Activated CD4-positive, alpha-beta T cell treated with anti-CD3 and anti-CD28 coated beads, Interleukin-2, amount 50 U/mL, for 16 hours (primary cell): ENCODE data around the gene UGT1A1.

ENCODE experiments used
- DNase-seq: peaks from one replicate; pipeline ENCODE4 v3.0.0-alpha.2; 2020

UGT1A1 gene

GRCh38 chr2:233758849-233759248 is 1.2 kb upstream of the UGT1A1 start:
- DNase-seq = no peak

GRCh38 chr2:233761040-233761769 is 1.1 kb downstream of the UGT1A1 start:
- no peak for DNase-seq

GRCh38 chr2:233764264-233764663 is 4.2 kb downstream of the UGT1A1 start:
- no peak for DNase-seq

DNA sequence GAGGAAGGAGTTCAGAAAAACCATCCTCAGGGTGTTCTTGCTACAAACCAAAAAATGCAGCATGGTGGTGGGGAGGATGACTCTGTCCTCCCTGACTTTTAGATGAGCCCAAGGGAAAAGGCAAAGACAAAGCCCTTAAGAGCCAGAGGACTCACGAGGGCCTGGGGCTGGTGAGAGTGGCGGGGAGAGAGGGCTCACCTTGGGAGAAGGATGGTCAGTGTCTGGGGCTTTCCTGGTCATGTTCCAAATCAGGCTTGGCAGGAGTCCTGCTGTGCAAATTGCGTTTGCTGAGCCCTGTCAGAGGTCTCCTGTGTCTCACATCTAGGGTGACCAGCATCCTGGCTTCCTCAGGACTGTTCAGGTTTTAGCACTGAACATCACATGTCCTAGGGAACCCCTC is 4.7 kb downstream of the UGT1A1 start:
- no peak for DNase-seq

DNA sequence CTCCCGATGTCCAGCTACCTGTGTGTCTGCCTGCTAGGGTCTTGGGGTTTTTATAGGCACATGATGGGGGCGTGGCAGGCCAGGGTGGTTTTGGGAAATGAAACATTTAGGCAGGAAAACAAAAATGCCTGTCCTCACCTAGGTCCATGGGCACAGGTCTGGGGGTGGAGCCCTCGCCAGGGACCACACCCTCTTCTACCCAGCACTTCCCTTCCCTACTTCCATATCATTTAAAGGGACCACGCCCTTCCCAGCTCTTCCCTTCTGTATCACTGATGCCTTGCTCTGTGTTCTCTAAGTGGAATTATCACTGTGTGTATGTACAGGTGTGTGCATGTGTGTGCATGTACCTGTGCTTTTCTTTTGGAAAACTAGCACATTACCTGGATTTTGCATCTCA is 6.3 kb downstream of the UGT1A1 start:
- no peak for DNase-seq

DNA sequence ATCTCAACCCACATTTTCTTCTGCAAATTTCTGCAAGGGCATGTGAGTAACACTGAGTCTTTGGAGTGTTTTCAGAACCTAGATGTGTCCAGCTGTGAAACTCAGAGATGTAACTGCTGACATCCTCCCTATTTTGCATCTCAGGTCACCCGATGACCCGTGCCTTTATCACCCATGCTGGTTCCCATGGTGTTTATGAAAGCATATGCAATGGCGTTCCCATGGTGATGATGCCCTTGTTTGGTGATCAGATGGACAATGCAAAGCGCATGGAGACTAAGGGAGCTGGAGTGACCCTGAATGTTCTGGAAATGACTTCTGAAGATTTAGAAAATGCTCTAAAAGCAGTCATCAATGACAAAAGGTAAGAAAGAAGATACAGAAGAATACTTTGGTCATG is 8.0 kb downstream of the UGT1A1 start:
- DNase-seq = no peak

DNA sequence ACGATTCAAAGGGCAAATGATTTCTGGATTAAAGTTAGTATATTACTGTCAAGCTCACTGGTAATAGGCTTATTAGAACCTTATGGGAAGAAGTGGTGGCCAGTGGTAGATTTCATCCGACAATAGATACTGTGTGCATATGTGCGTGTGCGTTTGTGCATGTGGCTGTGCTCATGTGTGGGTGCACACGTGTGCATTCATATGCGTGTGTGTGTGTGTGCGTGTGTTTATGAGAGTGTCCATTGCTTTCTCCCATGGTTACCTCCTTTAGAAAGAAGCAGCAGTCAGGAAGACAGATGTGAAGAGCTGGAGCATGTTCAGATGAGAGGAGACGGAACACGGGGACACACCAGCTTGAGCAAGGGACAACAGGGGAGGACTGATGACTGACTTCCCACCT is 9.2 kb downstream of the UGT1A1 start:
- DNase-seq = no peak

GRCh38 chr2:233772153-233772552 is 12.1 kb downstream of the UGT1A1 start:
- no peak for DNase-seq

DNA sequence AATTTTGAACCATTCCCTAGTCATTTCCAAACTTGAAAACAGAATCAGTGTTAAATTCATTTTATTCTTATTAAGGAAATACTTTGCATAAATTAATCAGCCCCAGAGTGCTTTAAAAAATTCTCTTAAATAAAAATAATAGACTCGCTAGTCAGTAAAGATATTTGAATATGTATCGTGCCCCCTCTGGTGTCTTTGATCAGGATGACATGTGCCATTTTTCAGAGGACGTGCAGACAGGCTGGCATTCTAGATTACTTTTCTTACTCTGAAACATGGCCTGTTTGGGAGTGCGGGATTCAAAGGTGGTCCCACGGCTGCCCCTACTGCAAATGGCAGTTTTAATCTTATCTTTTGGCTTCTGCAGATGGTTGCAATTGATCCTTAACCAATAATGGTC is 12.5 kb downstream of the UGT1A1 start:
- DNase-seq = no peak

DNA sequence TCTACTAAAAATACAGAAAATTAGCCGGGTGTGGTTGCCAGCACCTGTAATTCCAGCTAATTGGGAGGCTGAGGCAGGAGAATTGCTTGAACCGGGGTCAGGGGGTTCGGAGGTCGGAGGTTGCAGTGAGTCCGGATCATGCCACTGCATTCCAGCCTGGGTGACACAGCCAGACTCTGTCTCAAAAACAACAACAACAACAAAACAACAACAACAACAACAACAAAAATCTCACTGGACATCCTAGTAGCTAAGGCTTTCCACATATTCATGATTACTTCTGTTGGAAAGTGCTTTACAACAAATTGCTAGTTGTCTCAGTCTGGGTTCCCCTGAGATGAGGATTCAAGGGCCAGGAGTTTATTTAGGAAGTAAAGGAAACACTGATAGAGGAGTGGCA is 13.8 kb downstream of the UGT1A1 start:
- no peak for DNase-seq

- DNase-seq = no peak
Observed at GRCh38 chr2:233775414-233775813, 15.3 kb downstream of the UGT1A1 start.

- DNase-seq = no peak
Observed at GRCh38 chr2:233778030-233778429, 18.0 kb downstream of the UGT1A1 start, which contains the start of gene MROH2A. MROH2A (plus strand) TSS chr2:233778330; CDS start chr2:233779359, 1,029 bp downstream.

- DNase-seq = no peak
Observed at GRCh38 chr2:233779722-233780121, 19.7 kb downstream of the UGT1A1 start.

- DNase-seq = no peak
Observed at GRCh38 chr2:233780771-233781170, 20.7 kb downstream of the UGT1A1 start.

- no peak for DNase-seq
Observed at GRCh38 chr2:233789554-233789953, 29.5 kb downstream of the UGT1A1 start.

DNA sequence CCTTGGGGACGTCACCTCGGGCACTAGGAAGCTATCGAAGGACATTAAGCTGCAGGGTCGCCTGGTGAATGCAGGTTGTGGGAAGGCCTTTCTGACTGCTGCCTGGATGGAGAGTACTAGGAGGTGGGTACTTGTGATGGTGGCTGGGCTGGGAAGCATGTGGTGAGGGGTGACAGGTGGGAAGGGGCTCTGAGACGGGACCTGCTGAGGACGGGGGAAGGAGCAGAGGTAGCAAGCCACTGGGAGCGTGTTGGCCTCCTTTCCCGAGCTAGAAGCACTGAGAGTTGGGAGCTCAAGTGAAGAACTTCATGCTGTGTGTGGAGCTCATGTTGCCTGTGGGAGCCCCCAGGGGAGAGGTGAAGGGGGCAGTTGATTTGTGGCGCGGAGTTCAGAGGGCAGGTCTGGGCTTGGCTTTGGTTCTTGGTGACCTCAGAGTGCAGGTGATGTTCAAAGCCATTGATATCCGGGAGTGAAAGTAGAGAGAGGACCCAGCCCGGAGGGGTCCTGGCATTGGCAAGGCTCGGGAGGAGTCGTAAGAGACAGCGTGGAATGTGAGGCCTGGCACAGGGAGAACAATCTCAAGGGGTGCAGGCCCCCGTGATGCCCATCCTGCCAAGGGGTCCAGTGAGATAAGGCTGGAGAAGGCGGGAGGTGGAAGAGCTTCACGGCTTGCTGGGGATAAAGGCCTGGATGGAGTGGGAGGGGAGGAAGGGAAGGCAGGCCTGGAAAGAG is 31.2 kb downstream of the UGT1A1 start:
- DNase-seq = no peak

DNA sequence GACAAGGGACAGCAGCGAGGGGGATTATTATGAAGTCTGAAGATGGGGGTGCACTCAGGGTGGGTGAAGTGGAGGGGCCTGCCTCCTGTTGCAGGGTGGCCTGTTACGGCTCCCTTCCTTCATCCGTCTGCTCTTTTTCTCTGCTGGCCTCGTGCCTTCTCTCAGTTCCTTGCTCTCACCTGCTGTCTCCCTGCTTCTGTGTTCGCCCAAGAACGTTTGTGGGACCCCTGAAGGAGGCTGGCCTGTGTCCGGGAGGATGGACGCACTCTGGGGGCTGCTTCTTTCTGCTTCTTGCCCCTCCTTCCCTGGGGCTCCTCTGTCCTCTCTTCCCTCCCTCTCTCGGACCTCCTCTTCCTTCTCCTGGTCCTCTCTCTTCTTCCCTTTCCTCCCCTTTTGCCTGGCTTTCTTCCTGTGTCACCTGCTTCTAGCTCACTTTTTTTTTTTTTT is 31.8 kb downstream of the UGT1A1 start:
- DNase-seq = no peak

DNA sequence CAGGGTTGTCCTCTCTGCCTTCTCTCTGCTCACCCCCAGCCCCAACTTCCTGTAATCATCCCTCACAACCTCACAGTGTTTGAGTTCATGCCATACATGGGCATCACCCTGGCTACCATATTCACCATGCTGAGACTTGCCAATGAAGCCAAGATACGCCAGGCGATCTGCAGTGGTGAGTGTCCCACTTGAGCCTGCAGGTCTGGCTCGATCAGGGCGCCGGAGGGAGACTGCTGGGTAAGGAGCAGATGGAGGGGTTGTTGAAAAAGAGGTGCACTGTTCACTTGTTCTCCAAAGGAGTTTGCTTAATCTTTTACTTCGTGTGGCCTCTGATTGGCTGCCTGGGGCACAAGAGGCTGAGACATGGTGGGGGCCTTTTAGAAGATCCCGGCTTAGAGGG is 32.6 kb downstream of the UGT1A1 start:
- DNase-seq = no peak

DNA sequence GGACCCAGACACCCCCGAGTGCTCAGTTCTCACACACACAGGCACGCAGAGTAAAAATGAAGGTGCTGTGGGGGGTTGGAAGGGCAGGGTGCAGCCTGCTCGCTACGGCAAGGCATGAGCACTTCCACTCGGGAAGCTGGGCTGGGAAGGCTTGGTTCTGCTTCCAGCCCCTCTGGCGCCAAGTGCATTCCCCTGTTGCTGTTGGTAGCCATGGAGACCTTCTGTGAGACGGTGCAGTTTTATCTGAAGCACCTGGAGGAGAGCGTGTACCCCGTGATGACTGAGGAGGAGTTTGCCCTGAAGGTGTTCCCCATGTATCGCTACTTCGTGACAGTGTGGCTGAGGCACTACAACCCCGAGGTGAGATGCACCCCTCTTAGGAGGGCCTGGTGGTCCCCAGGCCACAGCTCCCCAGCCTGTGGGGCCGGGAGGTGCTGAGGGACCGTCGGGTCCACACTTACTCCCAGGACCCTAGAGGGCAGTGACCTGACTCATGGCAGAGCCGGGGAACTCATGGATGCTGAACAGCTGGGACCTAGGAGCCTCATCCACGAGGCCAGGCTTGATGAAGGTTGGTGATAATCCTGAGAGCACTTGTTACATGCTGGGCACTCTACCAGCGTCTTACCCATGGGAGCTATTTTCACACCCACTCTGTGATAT is 33.5 kb downstream of the UGT1A1 start:
- DNase-seq = no peak

GRCh38 chr2:233794128-233794658 is 34.1 kb downstream of the UGT1A1 start:
- no peak for DNase-seq

GRCh38 chr2:233795735-233796171 is 35.7 kb downstream of the UGT1A1 start:
- DNase-seq = no peak

DNA sequence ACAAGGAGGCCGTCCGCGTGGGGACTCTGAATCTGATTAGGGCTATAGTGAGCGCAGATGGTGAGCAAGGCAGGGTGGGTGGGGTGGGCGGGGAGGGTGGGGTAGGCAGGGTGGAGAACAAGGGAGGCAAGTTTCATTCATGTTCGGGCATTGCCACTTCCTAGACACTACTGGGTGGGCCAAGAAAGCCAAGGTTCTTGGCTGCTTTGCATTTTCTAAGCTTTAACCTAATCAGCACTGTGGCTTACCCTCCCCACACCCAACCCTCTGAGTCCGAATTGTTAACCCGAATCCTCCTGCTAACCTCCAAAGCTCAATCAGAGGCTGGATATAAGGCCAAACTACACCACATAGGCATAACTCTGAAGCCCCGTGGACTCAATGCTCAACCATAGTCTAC is 36.2 kb downstream of the UGT1A1 start:
- DNase-seq = no peak

DNA sequence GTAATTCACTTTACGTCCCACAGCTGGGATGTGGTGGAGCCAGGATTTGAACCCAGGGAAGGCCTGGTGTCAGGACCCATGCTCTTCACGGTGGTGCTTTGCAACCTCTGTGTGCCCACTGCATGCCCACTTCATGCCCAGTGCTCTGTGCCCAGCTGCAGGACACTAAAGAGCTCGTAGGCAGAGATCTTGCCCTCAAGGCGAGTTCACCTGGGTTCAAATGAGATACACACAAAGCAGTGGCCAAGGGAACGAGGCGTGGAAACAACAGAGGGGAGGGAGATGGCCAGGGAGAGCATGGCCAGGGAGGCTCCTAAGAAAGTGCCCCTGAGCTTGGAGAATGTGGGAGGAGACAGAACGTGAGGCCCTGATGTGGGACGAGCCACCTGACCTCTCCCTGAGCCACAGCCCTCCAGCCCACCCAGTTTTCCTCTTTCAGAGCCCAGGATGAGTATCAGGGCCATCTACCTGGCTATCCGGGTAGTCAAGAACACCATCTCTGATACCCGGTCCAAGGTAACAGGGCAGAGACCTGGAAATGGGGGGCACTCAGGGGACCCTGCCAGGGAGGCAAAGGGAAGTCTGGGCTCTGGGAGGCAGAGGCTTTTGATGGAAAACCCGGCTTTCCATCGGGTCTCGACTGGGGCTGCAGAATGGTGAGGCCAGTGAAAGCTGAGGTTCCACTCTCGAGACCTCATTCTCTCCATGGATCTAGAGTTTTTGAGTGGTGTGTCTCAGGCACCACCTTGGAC is 38.4 kb downstream of the UGT1A1 start:
- no peak for DNase-seq
